H1 (cell line): ENCODE results near the gene CNDP2. TPM values are rescaled to one million over a fixed set of nuclear protein-coding genes. Genes with fewer than 3 reads are reported as not detected.

Source experiments
- CTCF ChIA-PET: fragments of 300-600 bp; sonication (Branson Sonifier 250); formaldehyde crosslinking; loops from one replicate; lab custom pipeline; 2021; ENCODE audit not compliant: partially characterized antibody; lab: Charles Lee
- POLR2A ChIA-PET: fragments of 300-600 bp; sonication (Branson Sonifier 250); formaldehyde crosslinking; loops from one replicate; lab custom pipeline; 2021; ENCODE audit warnings: inconsistent platforms; ENCODE audit not compliant: partially characterized antibody; lab: Charles Lee
- DNase-seq, 2 experiments: peaks; one replicate each; pipeline versions ENCODE4 v3.0.0 to v3.0.0-alpha.2; 2010 to 2022; ENCODE audit warnings: low spot score in 2 of 2, low read depth in 1 of 2, mixed read lengths in 1 of 2
- FAIRE-seq: peaks from 2 replicates; lab custom pipeline; 2011; peaks lifted over from hg19 to GRCh38; lab: Jason Lieb, UNC
- H2AFZ ChIP-seq: 2 replicates; pipeline ENCODE4 v1.8.1; 2012; ENCODE audit warnings: low read length, inconsistent platforms
- H2AK5ac ChIP-seq: 2 replicates; pipeline ENCODE4 v1.6.1; 2013; ENCODE audit warnings: low read depth, low read length
- H2BK120ac ChIP-seq: replicated peaks from 2 replicates; pipeline ENCODE3; 2013; ENCODE audit warnings: low read depth, low read length, inconsistent platforms
- H2BK12ac ChIP-seq: 2 replicates; pipeline ENCODE4 v1.6.1; 2013; ENCODE audit warnings: low read depth, low read length
- H2BK15ac ChIP-seq: 2 replicates; pipeline ENCODE4 v1.6.1; 2013; ENCODE audit warnings: low read length
- H2BK20ac ChIP-seq: 2 replicates; pipeline ENCODE4 v1.6.1; 2013; ENCODE audit warnings: low read length
- H2BK5ac ChIP-seq: 2 replicates; pipeline ENCODE4 v1.6.1; 2013; ENCODE audit warnings: low read depth, low read length
- H3K14ac ChIP-seq: 2 replicates; pipeline ENCODE4 v1.6.1; 2013; ENCODE audit warnings: inconsistent platforms; ENCODE audit not compliant: insufficient read length
- H3K18ac ChIP-seq: 2 replicates; pipeline ENCODE4 v1.6.1; 2013; ENCODE audit warnings: low read length; ENCODE audit errors: extremely low read depth
- H3K23ac ChIP-seq: 2 replicates; pipeline ENCODE4 v1.6.1; 2013; ENCODE audit warnings: inconsistent platforms; ENCODE audit not compliant: insufficient read length
- H3K23me2 ChIP-seq: 2 replicates; pipeline ENCODE4 v1.6.1; 2013; ENCODE audit warnings: low read depth, low read length
- H3K27ac ChIP-seq: 2 replicates; pipeline ENCODE4 v1.6.1; 2011; ENCODE audit warnings: low read depth, low read length, inconsistent platforms
- H3K27me3 ChIP-seq, 4 experiments: replicated peaks in 1 of 4; 1 replicate in 1 of 4; 2 replicates in 3 of 4; pipeline versions ENCODE4 v1.6.1 to v1.8.1; 2011 to 2013; ENCODE audit warnings: low read length in 3 of 4, mild to moderate bottlenecking in 3 of 4, inconsistent platforms in 2 of 4, mixed read lengths in 2 of 4, moderate library complexity in 1 of 4; ENCODE audit not compliant: control insufficient read depth in 3 of 4, insufficient read depth in 3 of 4; ENCODE audit errors: extremely low read depth in 1 of 4
- H3K36me3 ChIP-seq, 4 experiments: 2 replicates each; pipeline versions ENCODE4 v1.6.1 to v1.8.1; 2011 to 2013; ENCODE audit warnings: mild to moderate bottlenecking in 4 of 4, low read length in 3 of 4, moderate library complexity in 2 of 4, control low read depth in 1 of 4, inconsistent platforms in 1 of 4; ENCODE audit not compliant: insufficient read depth in 4 of 4, control insufficient read depth in 2 of 4
- H3K4ac ChIP-seq: replicated peaks from 2 replicates; pipeline ENCODE3; 2013; ENCODE audit warnings: low read length, low read depth, mixed read lengths, inconsistent platforms; ENCODE audit not compliant: insufficient read length
- H3K4me1 ChIP-seq, 4 experiments: replicated peaks in 1 of 4; 1 replicate in 1 of 4; 2 replicates in 3 of 4; pipeline versions ENCODE4 v1.6.1 to v1.8.1; 2011 to 2013; ENCODE audit warnings: low read length in 3 of 4, inconsistent platforms in 2 of 4, mixed read lengths in 1 of 4; ENCODE audit not compliant: insufficient read depth in 4 of 4, control insufficient read depth in 3 of 4
- H3K4me2 ChIP-seq, 2 experiments: 2 replicates each; pipeline versions ENCODE4 v1.6.1 to v1.8.1; 2011 to 2013; ENCODE audit warnings: low read depth in 2 of 2, low read length in 2 of 2, control low read depth in 1 of 2, inconsistent platforms in 1 of 2, mild to moderate bottlenecking in 1 of 2; ENCODE audit not compliant: insufficient read depth in 1 of 2
- H3K4me3 ChIP-seq, 4 experiments: fragments of 200-600, 300-600 bp in 1 of 4; sonication (generic), shearing (Covaris generic), sonication (Bioruptor Twin) in 1 of 4; 2 replicates each; pipeline versions ENCODE4 v1.5.1 to v1.8.1; 2011 to 2016; ENCODE audit warnings: low read length in 4 of 4, low read depth in 3 of 4, control low read depth in 2 of 4, inconsistent platforms in 2 of 4, mild to moderate bottlenecking in 2 of 4, mixed read lengths in 1 of 4, moderate library complexity in 1 of 4; ENCODE audit not compliant: insufficient read depth in 2 of 4; ENCODE audit errors: extremely low read depth in 1 of 4
- H3K56ac ChIP-seq: replicated peaks from 2 replicates; pipeline ENCODE3; 2013; ENCODE audit warnings: low read depth, mild to moderate bottlenecking, mixed read lengths, low read length, inconsistent platforms; ENCODE audit not compliant: insufficient read length
- H3K79me1 ChIP-seq: 2 replicates; pipeline ENCODE4 v1.6.1; 2013; ENCODE audit warnings: low read depth, low read length, control low read depth
- H3K79me2 ChIP-seq, 2 experiments: 2 replicates each; pipeline versions ENCODE4 v1.6.1 to v1.8.1; 2012 to 2013; ENCODE audit warnings: low read length in 2 of 2, mild to moderate bottlenecking in 2 of 2, inconsistent platforms in 1 of 2; ENCODE audit not compliant: insufficient read depth in 2 of 2, control insufficient read depth in 1 of 2
- H3K9ac ChIP-seq, 4 experiments: replicated peaks in 1 of 4; 1 replicate in 1 of 4; 2 replicates in 3 of 4; pipeline versions ENCODE4 v1.6.1 to v1.8.1; 2011 to 2013; ENCODE audit warnings: low read depth in 3 of 4, low read length in 3 of 4, control low read depth in 2 of 4, mild to moderate bottlenecking in 2 of 4, moderate library complexity in 2 of 4, inconsistent platforms in 1 of 4; ENCODE audit errors: extremely low read depth in 1 of 4
- H3K9me3 ChIP-seq, 2 experiments: 2 replicates each; pipeline versions ENCODE4 v1.6.1 to v1.8.1; 2012 to 2013; ENCODE audit warnings: mild to moderate bottlenecking in 2 of 2, moderate library complexity in 2 of 2, control low read depth in 1 of 2, inconsistent platforms in 1 of 2, low read depth in 1 of 2, low read length in 1 of 2, mixed read lengths in 1 of 2; ENCODE audit not compliant: insufficient read depth in 2 of 2
- H4K20me1 ChIP-seq, 2 experiments: replicated peaks in 1 of 2; 2 replicates each; pipeline versions ENCODE3 to v1.8.1; 2011 to 2013; ENCODE audit warnings: inconsistent platforms in 2 of 2, low read length in 2 of 2, mild to moderate bottlenecking in 1 of 2; ENCODE audit not compliant: insufficient read depth in 2 of 2, control insufficient read depth in 1 of 2
- H4K5ac ChIP-seq: 2 replicates; pipeline ENCODE4 v1.6.1; 2013; ENCODE audit warnings: low read length, low read depth, mixed read lengths, inconsistent platforms; ENCODE audit not compliant: insufficient read length
- H4K8ac ChIP-seq: 2 replicates; pipeline ENCODE4 v1.8.0; 2013; ENCODE audit warnings: mild to moderate bottlenecking, moderate library complexity, low read length, inconsistent platforms; ENCODE audit not compliant: insufficient read depth; ENCODE audit errors: extremely low read depth
- H4K91ac ChIP-seq: replicated peaks from 2 replicates; pipeline ENCODE3; 2013; ENCODE audit warnings: low read length, mixed read lengths, inconsistent platforms; ENCODE audit not compliant: insufficient read length
- ASH2L ChIP-seq: fragments of 200-600, 300-600 bp; sonication (generic); IDR thresholded peaks from one replicate; pipeline ENCODE4 v1.7.1; 2017; ENCODE audit warnings: low read length
- BRCA1 ChIP-seq: IDR thresholded peaks from 2 replicates; pipeline ENCODE4 v1.6.1; 2012; ENCODE audit warnings: low read depth, low read length, improper control_type of control experiment
- CHD1 ChIP-seq: IDR thresholded peaks from 2 replicates; pipeline ENCODE4 v1.6.1; 2012; ENCODE audit warnings: low read depth, low read length, improper control_type of control experiment
- CREB1 ChIP-seq: IDR thresholded peaks from 2 replicates; pipeline ENCODE4 v1.6.1; 2012; ENCODE audit warnings: inconsistent platforms
- EGR1 ChIP-seq: IDR thresholded peaks from 2 replicates; pipeline ENCODE4 v1.6.1; 2011; ENCODE audit warnings: low read depth, low read length, borderline replicate concordance
- EP300 ChIP-seq, 2 experiments: IDR thresholded peaks; 1 replicate in 1 of 2; 2 replicates in 1 of 2; pipeline ENCODE4 v1.6.1; 2011 to 2012; ENCODE audit warnings: low read depth in 2 of 2, low read length in 2 of 2, mild to moderate bottlenecking in 2 of 2, borderline replicate concordance in 1 of 2, inconsistent platforms in 1 of 2, moderate library complexity in 1 of 2
- GABPA ChIP-seq: IDR thresholded peaks from 2 replicates; pipeline ENCODE4 v1.6.1; 2011; ENCODE audit warnings: mild to moderate bottlenecking, low read length, moderate library complexity, borderline replicate concordance; ENCODE audit not compliant: insufficient read depth
- HDAC6 ChIP-seq: IDR thresholded peaks from one replicate; pipeline ENCODE4 v1.7.1; 2012; ENCODE audit warnings: low read depth, mild to moderate bottlenecking, inconsistent platforms, low read length, moderate library complexity
- KDM4A ChIP-seq: IDR thresholded peaks from one replicate; pipeline ENCODE4 v1.7.1; 2012; ENCODE audit warnings: low read depth, mild to moderate bottlenecking, moderate library complexity, low read length, inconsistent platforms; ENCODE audit not compliant: severe bottlenecking
- NANOG ChIP-seq: IDR thresholded peaks from 2 replicates; pipeline ENCODE4 v1.6.1; 2011; ENCODE audit warnings: low read length, low read depth, mild to moderate bottlenecking, inconsistent platforms; ENCODE audit not compliant: insufficient read depth, poor library complexity, severe bottlenecking
- RAD21 ChIP-seq, 2 experiments: IDR thresholded peaks in 1 of 2; conservative IDR thresholded peaks in 1 of 2; 2 replicates each; pipeline ENCODE4 v1.6.1; 2011; ENCODE audit warnings: low read depth in 2 of 2, low read length in 2 of 2, improper control_type of control experiment in 1 of 2, inconsistent platforms in 1 of 2, mild to moderate bottlenecking in 1 of 2, moderate library complexity in 1 of 2
- TEAD4 ChIP-seq: IDR thresholded peaks from 2 replicates; pipeline ENCODE4 v1.6.1; 2012; ENCODE audit warnings: low read depth, low read length, inconsistent platforms, mixed read lengths
- WGBS, 2 experiments: shearing (Covaris generic) in 1 of 2; methylation state at CpG; one replicate each; pipeline versions ENCODE4 v1.1.6 to v1.1.7; 2013 to 2015; ENCODE audit warnings: low lambda C conversion rate in 2 of 2, mixed read lengths in 2 of 2, inconsistent platforms in 1 of 2, low coverage in 1 of 2, missing lambda C conversion rate in 1 of 2; ENCODE audit not compliant: insufficient replicate concordance in 2 of 2, insufficient coverage in 1 of 2, insufficient read length in 1 of 2; ENCODE audit errors: extremely low coverage in 1 of 2, missing lambda C conversion rate in 1 of 2; 5-methylcytosine and 5-hydroxymethylcytosine counted together
- polyA plus RNA-seq, 7 experiments: library from polyadenylated mRNA; depleted of rRNA in 3 of 7; stranded (reverse) in 5 of 7; unstranded in 2 of 7; fragments of >200 nt in 5 of 7; fragments of 200-250 nt in 2 of 7; gene quantifications; 1 replicate in 5 of 7; 2 replicates in 1 of 7; 4 replicates in 1 of 7; pipeline versions ENCODE4 v1.2.1 to v1.2.3, GENCODE V29; 2011 to 2013; ENCODE audit warnings: missing spikeins in 2 of 7, mixed read lengths in 2 of 7
- total RNA-seq: library from RNA; stranded (reverse); fragmentation: NEBNext Ultra II Directional; extraction: Animal tissue kit (Norgen Biotek cat#: 25700); gene quantifications from 2 replicates; pipeline ENCODE4 v1.2.1, GENCODE V29; 2021
- TF ChIP-seq, protein P1 (sequence below): IDR thresholded peaks from 2 replicates; pipeline ENCODE4 v1.6.1; 2012; ENCODE audit warnings: inconsistent platforms

The CNDP2 gene
- total and polyA plus RNA-seq, 2 of the 8 experiments (the other 6 are each of a cell fraction or from before 2014, with no cell fraction given) = 71.8 to 243 TPM

GRCh38 chr18:74513883-74514205, 17.7 kb downstream of the CNDP2 start:
- no peak overlapping the region for H3K4me3 ChIP-seq
- no peak overlapping the region for H2BK15ac ChIP-seq
- H2BK120ac ChIP-seq = no peak overlapping the region
- no peak overlapping the region for H3K27ac ChIP-seq
- no peak overlapping the region for H3K18ac ChIP-seq
- no peak overlapping the region for H3K4ac ChIP-seq
- H3K4me2 ChIP-seq = no peak overlapping the region
- no peaks in the 10 kb centered on the region for H3K23me2 ChIP-seq
- H2AK5ac ChIP-seq = no peak overlapping the region
- 95% methylated on average over 8 of the region's 8 CpGs; no CpG with 5 or more reads in 1 of the 2 experiments for WGBS, 2 experiments
- H2AFZ ChIP-seq = no peak overlapping the region
- no peak overlapping the region for H2BK12ac ChIP-seq
- no peaks in the 10 kb centered on the region for H3K4me1 ChIP-seq
- H3K9ac ChIP-seq = no peak overlapping the region
- no peaks in the 10 kb centered on the region for H3K27me3 ChIP-seq
- H2BK5ac ChIP-seq = no peak overlapping the region
- DNase-seq (no peak), FAIRE-seq (no peak)
- H4K91ac ChIP-seq = no peak overlapping the region
- ChIA-PET CTCF (interaction anchor here (1.1 kb wide), 1 partner anchor 55 kb away, joined by 3 read pairs; no protein-coding TSS in a partner anchor), POLR2A (interaction anchor here (1.4 kb wide), 1 partner anchor 8 kb away, joined by 6 read pairs; no protein-coding TSS in a partner anchor)
- H3K56ac ChIP-seq = no peak overlapping the region
- no peaks in the 10 kb centered on the region for H3K9me3 ChIP-seq
- no peak overlapping the region for H3K23ac ChIP-seq
- peaks cover 11 to 19% of the 10 kb centered on the region in 2 experiments for H4K20me1 ChIP-seq
- H3K79me2 ChIP-seq = no peaks in the 10 kb centered on the region; a peak in 1 of 4 replicates
- H4K5ac ChIP-seq = no peak overlapping the region
- H4K8ac ChIP-seq = peak overlapping the region; percentile 58; the same call in 1 of the 2 replicates
- H3K14ac ChIP-seq = no peak overlapping the region
- H3K36me3 ChIP-seq = peaks cover 15 to 82% (median 62%) of the 10 kb centered on the region in 4 experiments
- peaks cover 13% of the 10 kb centered on the region for H3K79me1 ChIP-seq
- H2BK20ac ChIP-seq = no peak overlapping the region
- no peak for TF ChIP-seq RAD21 (IDR thresholded peaks at IDR 0.05 in 1 of 2, conservative IDR thresholded peaks at IDR 0.05 in 1 of 2; ENCODE audit: low read depth in 2 of 2, low read length in 2 of 2)
- TF ChIP-seq TEAD4 = no peak
- no peak for TF ChIP-seq KDM4A
- TF ChIP-seq EGR1 = no peak
- no peak for TF ChIP-seq CREB1
- TF ChIP-seq GABPA = no peak
- no peak for TF ChIP-seq EP300 (IDR thresholded peaks at IDR 0.05; ENCODE audit: borderline replicate concordance in 1 of 2, low read depth in 2 of 2, low read length in 2 of 2)
- no peak for TF ChIP-seq BRCA1
- TF ChIP-seq, protein P1, sequence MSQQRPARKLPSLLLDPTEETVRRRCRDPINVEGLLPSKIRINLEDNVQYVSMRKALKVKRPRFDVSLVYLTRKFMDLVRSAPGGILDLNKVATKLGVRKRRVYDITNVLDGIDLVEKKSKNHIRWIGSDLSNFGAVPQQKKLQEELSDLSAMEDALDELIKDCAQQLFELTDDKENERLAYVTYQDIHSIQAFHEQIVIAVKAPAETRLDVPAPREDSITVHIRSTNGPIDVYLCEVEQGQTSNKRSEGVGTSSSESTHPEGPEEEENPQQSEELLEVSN = no peak
- no peak for TF ChIP-seq NANOG
- no peak for TF ChIP-seq CHD1
- no peak for TF ChIP-seq ASH2L
- no peak for TF ChIP-seq HDAC6
